ENCODE data around the gene PTPA.

PTPA gene

GRCh38 chr9:129160712-129161533, 49.7 kb downstream of the PTPA start:
- TF ChIP-seq, protein P1, sequence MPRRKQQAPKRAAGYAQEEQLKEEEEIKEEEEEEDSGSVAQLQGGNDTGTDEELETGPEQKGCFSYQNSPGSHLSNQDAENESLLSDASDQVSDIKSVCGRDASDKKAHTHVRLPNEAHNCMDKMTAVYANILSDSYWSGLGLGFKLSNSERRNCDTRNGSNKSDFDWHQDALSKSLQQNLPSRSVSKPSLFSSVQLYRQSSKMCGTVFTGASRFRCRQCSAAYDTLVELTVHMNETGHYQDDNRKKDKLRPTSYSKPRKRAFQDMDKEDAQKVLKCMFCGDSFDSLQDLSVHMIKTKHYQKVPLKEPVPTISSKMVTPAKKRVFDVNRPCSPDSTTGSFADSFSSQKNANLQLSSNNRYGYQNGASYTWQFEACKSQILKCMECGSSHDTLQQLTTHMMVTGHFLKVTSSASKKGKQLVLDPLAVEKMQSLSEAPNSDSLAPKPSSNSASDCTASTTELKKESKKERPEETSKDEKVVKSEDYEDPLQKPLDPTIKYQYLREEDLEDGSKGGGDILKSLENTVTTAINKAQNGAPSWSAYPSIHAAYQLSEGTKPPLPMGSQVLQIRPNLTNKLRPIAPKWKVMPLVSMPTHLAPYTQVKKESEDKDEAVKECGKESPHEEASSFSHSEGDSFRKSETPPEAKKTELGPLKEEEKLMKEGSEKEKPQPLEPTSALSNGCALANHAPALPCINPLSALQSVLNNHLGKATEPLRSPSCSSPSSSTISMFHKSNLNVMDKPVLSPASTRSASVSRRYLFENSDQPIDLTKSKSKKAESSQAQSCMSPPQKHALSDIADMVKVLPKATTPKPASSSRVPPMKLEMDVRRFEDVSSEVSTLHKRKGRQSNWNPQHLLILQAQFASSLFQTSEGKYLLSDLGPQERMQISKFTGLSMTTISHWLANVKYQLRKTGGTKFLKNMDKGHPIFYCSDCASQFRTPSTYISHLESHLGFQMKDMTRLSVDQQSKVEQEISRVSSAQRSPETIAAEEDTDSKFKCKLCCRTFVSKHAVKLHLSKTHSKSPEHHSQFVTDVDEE (CRISPR knock-in tag; IDR thresholded peaks at IDR 0.05) = no peak
- TF ChIP-seq CREB5 (CRISPR knock-in tag; IDR thresholded peaks at IDR 0.05; ENCODE audit: low read depth) (no peak), CSDC2 (CRISPR knock-in tag; IDR thresholded peaks at IDR 0.05) (no peak), ZC3H10 (CRISPR knock-in tag; IDR thresholded peaks at IDR 0.05) (no peak), ESRRG (CRISPR knock-in tag; IDR thresholded peaks at IDR 0.05) (no peak), BACH2 (CRISPR knock-in tag; IDR thresholded peaks at IDR 0.05; ENCODE audit: borderline replicate concordance) (no peak), TCF4 (CRISPR knock-in tag; IDR thresholded peaks at IDR 0.05; ENCODE audit: borderline replicate concordance) (no peak), GLIS3 (CRISPR knock-in tag; IDR thresholded peaks at IDR 0.05) (no peak), ZNF8 (CRISPR knock-in tag; IDR thresholded peaks at IDR 0.05) (no peak), TOX (CRISPR knock-in tag; IDR thresholded peaks at IDR 0.05; ENCODE audit: borderline replicate concordance) (no peak), RARB (CRISPR knock-in tag; IDR thresholded peaks at IDR 0.05) (no peak), ZFP30 (CRISPR knock-in tag; IDR thresholded peaks at IDR 0.05) (no peak), ISL1 (CRISPR knock-in tag; IDR thresholded peaks at IDR 0.05) (no peak), PPARA (CRISPR knock-in tag; IDR thresholded peaks at IDR 0.05; ENCODE audit: borderline replicate concordance) (no peak), ZNF565 (CRISPR knock-in tag; conservative IDR thresholded peaks at IDR 0.05; ENCODE audit: low read depth) (no peak), OSR1 (CRISPR knock-in tag; IDR thresholded peaks at IDR 0.05) (no peak), ZNF70 (CRISPR knock-in tag; IDR thresholded peaks at IDR 0.05) (no peak), CSRNP3 (CRISPR knock-in tag; IDR thresholded peaks at IDR 0.05) (no peak), ZFP3 (CRISPR knock-in tag; IDR thresholded peaks at IDR 0.05) (no peak), ARNTL (CRISPR knock-in tag; IDR thresholded peaks at IDR 0.05; ENCODE audit: borderline replicate concordance, low read depth) (no peak)
- ATAC-seq = no peak

DNA sequence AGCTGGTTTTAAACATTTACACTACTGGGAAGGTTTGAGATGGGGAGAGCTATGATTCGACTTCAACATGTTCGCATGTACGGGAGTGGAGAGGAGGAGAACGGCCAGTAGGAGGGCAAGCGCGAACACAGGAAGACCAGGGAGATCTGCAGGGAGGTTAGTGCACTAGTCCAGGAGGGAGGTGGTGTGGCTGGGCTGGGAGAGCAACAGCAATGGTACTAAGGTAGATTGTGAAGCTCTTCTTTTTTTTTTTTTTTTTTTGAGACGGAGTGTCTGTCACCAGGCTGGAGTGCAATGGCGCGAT, 50.3 kb downstream of the PTPA start:
- TF ChIP-seq ZFP30 (CRISPR knock-in tag; IDR thresholded peaks at IDR 0.05) = no peak
- no peak for TF ChIP-seq ESRRG (CRISPR knock-in tag; IDR thresholded peaks at IDR 0.05)
- TF ChIP-seq TOX (CRISPR knock-in tag; IDR thresholded peaks at IDR 0.05; ENCODE audit: borderline replicate concordance) = no peak
- no peak for TF ChIP-seq POU6F1 (CRISPR knock-in tag; IDR thresholded peaks at IDR 0.05; ENCODE audit: borderline replicate concordance, low read depth)
- no peak for TF ChIP-seq ZNF70 (CRISPR knock-in tag; IDR thresholded peaks at IDR 0.05)
- no peak for TF ChIP-seq ZC3H10 (CRISPR knock-in tag; IDR thresholded peaks at IDR 0.05)
- ATAC-seq = no peak

DNA sequence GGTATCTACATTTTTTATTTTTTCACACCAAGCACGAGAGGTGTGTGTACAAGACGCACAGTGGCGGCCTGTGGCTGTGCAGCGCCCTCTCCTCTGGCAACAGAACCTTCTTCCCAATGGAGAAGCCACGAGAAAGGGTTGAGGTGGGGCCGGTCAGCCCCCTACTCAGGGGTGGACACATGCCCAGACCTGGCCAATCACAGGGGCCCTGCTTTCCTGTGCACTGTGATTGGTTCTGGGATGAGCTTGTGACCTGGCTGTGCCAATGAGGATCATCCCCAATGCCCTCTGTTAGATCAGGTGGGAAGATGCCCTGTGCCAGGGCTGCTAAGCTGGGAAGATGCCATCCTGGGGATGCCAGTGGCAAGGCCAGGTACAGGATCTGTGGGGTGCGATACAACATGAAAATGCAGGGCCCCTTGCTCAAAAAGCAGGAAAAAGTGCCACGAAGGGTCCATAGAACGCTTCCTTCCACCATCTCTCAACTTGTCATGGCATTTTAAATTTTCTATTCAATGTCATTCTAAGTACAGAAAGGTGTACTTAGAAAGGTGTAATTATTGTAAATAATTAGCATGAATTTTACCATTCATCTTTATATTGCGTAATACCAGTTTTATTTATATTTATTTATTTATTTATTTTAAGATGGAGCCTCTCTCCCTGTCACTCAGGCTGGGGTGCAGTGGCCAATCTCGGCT, 51.4 kb downstream of the PTPA start:
- no peak for ATAC-seq
- TF ChIP-seq ARNTL (CRISPR knock-in tag; IDR thresholded peaks at IDR 0.05; ENCODE audit: borderline replicate concordance, low read depth) (no peak), ZC3H10 (CRISPR knock-in tag; IDR thresholded peaks at IDR 0.05) (no peak), RARB (CRISPR knock-in tag; IDR thresholded peaks at IDR 0.05) (no peak), BACH2 (CRISPR knock-in tag; IDR thresholded peaks at IDR 0.05; ENCODE audit: borderline replicate concordance) (no peak), GLIS3 (CRISPR knock-in tag; IDR thresholded peaks at IDR 0.05) (no peak), CSRNP3 (CRISPR knock-in tag; IDR thresholded peaks at IDR 0.05) (no peak), ZNF8 (CRISPR knock-in tag; IDR thresholded peaks at IDR 0.05) (no peak), OSR1 (CRISPR knock-in tag; IDR thresholded peaks at IDR 0.05) (no peak), ZFP30 (CRISPR knock-in tag; IDR thresholded peaks at IDR 0.05) (no peak), ZNF565 (CRISPR knock-in tag; conservative IDR thresholded peaks at IDR 0.05; ENCODE audit: low read depth) (no peak), ZNF70 (CRISPR knock-in tag; IDR thresholded peaks at IDR 0.05) (no peak), PPARA (CRISPR knock-in tag; IDR thresholded peaks at IDR 0.05; ENCODE audit: borderline replicate concordance) (no peak)
- TF ChIP-seq, protein P1 (CRISPR knock-in tag; IDR thresholded peaks at IDR 0.05) = no peak

Measured in SK-N-SH treated with all-trans-retinoic acid at 6 μM for 48 hours (cell line).